Activated naive CD4-positive, alpha-beta T cell treated with anti-CD3 and anti-CD28 coated beads, Interleukin-2, amount 10 ng/mL, durations not matched to agents 5 hours and 36 hours (primary cell): ENCODE measurements around the gene RPL29. TPM values are rescaled to one million over a fixed set of nuclear protein-coding genes. Genes with fewer than 3 reads are reported as not detected.

Experiments
- total RNA-seq, 2 experiments: library from RNA; stranded (reverse); gene quantifications; one replicate each; pipeline ENCODE4 v1.2.3, GENCODE V29; 2021

The RPL29 gene
- total RNA-seq: 1,000 to 10,000 TPM; 1,560 to 1,569 TPM

GRCh38 chr3:51995346-51996163, at the start of gene RPL29:
RPL29 (minus strand) TSS chr3:51995895; CDS start chr3:51995461, 434 bp downstream.

DNA sequence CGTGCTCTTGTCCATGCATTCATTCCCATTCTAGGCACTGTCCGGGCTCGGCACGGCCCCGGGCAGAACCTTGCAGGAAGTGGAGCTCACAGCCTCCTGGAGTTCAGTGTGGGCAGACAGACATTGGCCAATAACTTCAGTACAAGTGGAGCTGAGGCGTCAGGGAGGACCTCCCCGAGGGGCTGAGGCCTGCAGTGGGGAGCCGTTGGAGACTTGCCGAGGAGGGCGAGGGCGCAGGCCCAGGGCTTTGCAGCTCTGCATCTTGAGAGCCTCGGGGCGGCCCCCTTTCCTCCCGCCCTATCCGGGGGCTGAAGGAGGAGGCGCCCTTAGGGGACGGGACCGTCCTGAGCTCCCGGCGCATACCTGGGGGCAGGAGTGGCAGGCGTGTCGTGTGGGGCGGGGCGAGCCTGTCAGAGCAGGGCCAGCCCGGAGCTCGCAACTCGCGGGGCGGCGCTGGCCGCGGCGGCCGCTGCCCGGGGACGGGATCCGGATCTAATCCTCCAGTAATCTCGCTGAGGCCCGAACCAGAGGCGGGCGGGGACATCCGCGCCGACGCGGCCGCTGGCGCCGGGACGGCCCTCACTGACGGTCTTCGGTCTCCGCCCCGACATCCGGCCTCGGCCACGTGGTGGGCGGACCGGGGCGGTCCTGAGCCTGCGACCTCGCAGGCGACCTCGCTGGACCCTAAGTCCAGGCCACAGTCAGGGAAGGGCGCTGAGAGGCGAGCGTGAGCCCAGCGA, 12.7 kb downstream of the RPL29 start, which contains the start of gene ACY1:
TSS of gene ACY1 (plus strand) at position 698 of the 740 bp plus-strand sequence. CDS start 530 bp downstream, outside the sequence.

DNA sequence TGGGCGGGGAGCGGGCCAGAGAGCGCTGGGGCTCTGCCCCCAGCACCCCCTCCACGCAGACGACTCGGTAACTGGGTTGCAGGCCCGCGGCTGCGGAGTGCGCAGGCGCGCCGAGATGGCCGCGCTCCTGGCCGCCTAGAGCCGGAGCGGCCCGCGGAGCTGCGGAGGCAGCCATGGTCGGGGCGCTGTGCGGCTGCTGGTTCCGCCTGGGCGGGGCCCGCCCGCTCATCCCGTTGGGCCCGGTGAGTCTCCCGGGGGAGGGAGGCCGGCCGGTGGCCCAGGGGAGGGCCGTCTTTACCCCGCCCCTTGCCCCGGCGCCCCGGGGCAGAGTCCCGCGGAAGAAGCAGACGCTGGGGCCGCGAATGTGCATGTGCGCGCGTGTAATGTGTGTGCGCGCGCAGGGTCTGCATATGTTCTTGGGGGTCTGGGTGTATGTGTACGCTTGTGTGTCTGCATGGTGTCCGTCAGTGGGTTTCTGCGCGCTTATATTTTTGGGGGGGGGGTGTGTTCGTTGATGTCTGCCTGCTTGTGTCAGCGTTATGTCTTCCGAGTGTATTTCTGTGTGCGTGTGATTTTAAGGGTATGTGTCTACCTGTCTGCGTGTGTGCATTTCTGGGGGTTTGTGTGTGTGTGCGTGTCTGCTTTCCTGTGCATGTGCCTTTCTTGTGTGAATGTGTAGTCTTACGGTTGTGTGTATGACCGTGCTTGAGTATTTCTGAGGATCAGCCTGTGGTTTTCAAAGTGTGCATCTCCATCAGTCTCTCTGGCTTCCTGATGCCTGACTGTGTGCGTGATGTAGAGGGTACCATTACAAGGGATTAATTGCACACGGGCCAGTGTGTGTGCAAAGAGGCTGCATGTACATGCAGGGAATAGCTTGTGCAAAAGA, 20.5 kb downstream of the RPL29 start, which contains the start of gene ABHD14A:
TSS of gene ABHD14A (plus strand) at position 102 of the 889 bp plus-strand sequence. CDS start at position 174, 72 bp downstream.

GRCh38 chr3:51967384-51968169, 28.1 kb downstream of the RPL29 start, which contains the start of gene PCBP4:
PCBP4 (minus strand) TSS chr3:51967454; CDS start chr3:51961240, 6,214 bp downstream.

GRCh38 chr3:51955175-51955892, 40.4 kb downstream of the RPL29 start, which contains the start of gene GPR62:
GPR62 (plus strand) TSS chr3:51955381; CDS start chr3:51955653, 272 bp downstream.

Other genes starting within 250 kb of the RPL29 start
- not detected for gene IQCF6, start 216.7 kb downstream of the RPL29 start, total RNA-seq
- not detected for gene IQCF2, start 134.3 kb downstream of the RPL29 start, total RNA-seq
- gene IQCF5, start 120.3 kb downstream of the RPL29 start, total RNA-seq: not detected
- gene IQCF1, start 92.5 kb downstream of the RPL29 start, total RNA-seq: not detected
- 10 to 100 TPM; 18.8 to 19.4 TPM for gene RRP9, start 54.0 kb downstream of the RPL29 start, total RNA-seq
- 10 to 100 TPM; 22.1 to 23.2 TPM for gene PARP3, start 53.5 kb downstream of the RPL29 start, total RNA-seq
- not detected for gene GPR62, start 40.5 kb downstream of the RPL29 start, total RNA-seq
- gene PCBP4, start 28.4 kb downstream of the RPL29 start, total RNA-seq: 10 to 100 TPM; 23.5 to 25.3 TPM
- 10 to 100 TPM; 65.8 to 68.9 TPM for gene ABHD14B, start 21.8 kb downstream of the RPL29 start, total RNA-seq
- gene ABHD14A, start 20.8 kb downstream of the RPL29 start, total RNA-seq: 10 to 100 TPM; 13.2 to 14.1 TPM
- 10 to 100 TPM; 27.8 to 28.8 TPM for gene ACY1, start 12.4 kb downstream of the RPL29 start, total RNA-seq
- gene DUSP7, start 60.7 kb upstream of the RPL29 start, total RNA-seq: 10 to 100 TPM; 43.2 to 44.0 TPM
- gene POC1A, start 158.5 kb upstream of the RPL29 start, total RNA-seq: 10 to 100 TPM; 19.1 to 20.2 TPM
- gene ALAS1, start 202.3 kb upstream of the RPL29 start, total RNA-seq: 10 to 100 TPM; 43.4 to 45.6 TPM
- gene TLR9, start 229.8 kb upstream of the RPL29 start, total RNA-seq: under 1 TPM; 0.14 to 0.45 TPM
- 100 to 1,000 TPM; 116 to 131 TPM for gene TWF2, start 243.3 kb upstream of the RPL29 start, total RNA-seq
- 100 to 1,000 TPM; 104 to 109 TPM for gene PPM1M, start 249.9 kb upstream of the RPL29 start, total RNA-seq